Neural cell (in vitro differentiated cells): ENCODE results near the gene AZU1. TPM values are rescaled to one million over a fixed set of nuclear protein-coding genes. Genes with fewer than 3 reads are reported as not detected.

Source experiments
- H2AFZ ChIP-seq: fragments of 200-600, 300-800 bp; sonication (generic), shearing (Covaris generic); 2 replicates; pipeline ENCODE4 v1.6.0; 2014; ENCODE audit warnings: low read depth, mild to moderate bottlenecking, antibody characterized with exemption, low read length, moderate library complexity
- H3F3A ChIP-seq: fragments of 200-600 bp; shearing (Covaris generic); 2 replicates; pipeline ENCODE4 v1.6.1; 2016; ENCODE audit warnings: mild to moderate bottlenecking, moderate library complexity, mixed read lengths, antibody characterized with exemption, low read length; ENCODE audit not compliant: insufficient read depth, poor library complexity, severe bottlenecking
- H3K27ac ChIP-seq: fragments of 200-600, 300-800 bp; sonication (generic), shearing (Covaris generic); 2 replicates; pipeline ENCODE4 v1.5.1; 2014; ENCODE audit warnings: mild to moderate bottlenecking, low read length, moderate library complexity
- H3K27me3 ChIP-seq: fragments of 300-800, 200-600 bp; sonication (generic), shearing (Covaris generic); 2 replicates; pipeline ENCODE4 v1.6.0; 2014; ENCODE audit warnings: mild to moderate bottlenecking, low read depth, low read length, moderate library complexity; ENCODE audit not compliant: insufficient read depth
- H3K36me3 ChIP-seq: fragments of 300-800, 200-600 bp; sonication (generic), shearing (Covaris generic); 2 replicates; pipeline ENCODE4 v1.5.1; 2014; ENCODE audit warnings: mild to moderate bottlenecking, antibody characterized with exemption, low read length, moderate library complexity; ENCODE audit not compliant: insufficient read depth
- H3K4me2 ChIP-seq: fragments of 300-800, 200-600 bp; sonication (generic), shearing (Covaris generic); 2 replicates; pipeline ENCODE4 v1.6.0; 2014; ENCODE audit warnings: mild to moderate bottlenecking, low read length
- H3K4me3 ChIP-seq: fragments of 300-800, 200-600 bp; sonication (generic), shearing (Covaris generic); 2 replicates; pipeline ENCODE4 v1.5.1; 2014; ENCODE audit warnings: mild to moderate bottlenecking, low read length, moderate library complexity
- H3K79me2 ChIP-seq: fragments of 200-600 bp; shearing (Covaris generic); replicated peaks from 2 replicates; pipeline ENCODE4 v1.6.0; 2014; ENCODE audit warnings: mild to moderate bottlenecking, low read length, moderate library complexity; ENCODE audit not compliant: insufficient read depth
- H3K9ac ChIP-seq: fragments of 300-800, 200-600 bp; sonication (generic), shearing (Covaris generic); 2 replicates; pipeline ENCODE4 v1.6.1; 2016; ENCODE audit warnings: mild to moderate bottlenecking, low read length, mixed read lengths
- H3K9me2 ChIP-seq: fragments of 200-600 bp; shearing (Covaris generic); 2 replicates; pipeline ENCODE4 v1.6.1; 2016; ENCODE audit warnings: mild to moderate bottlenecking, low read length, mixed read lengths; ENCODE audit not compliant: insufficient read depth
- H3K9me3 ChIP-seq: fragments of 200-600, 300-800 bp; sonication (generic), shearing (Covaris generic); 2 replicates; pipeline ENCODE4 v1.6.1; 2016; ENCODE audit warnings: mild to moderate bottlenecking, mixed run types, low read length, moderate library complexity, mixed read lengths
- H4K20me1 ChIP-seq: fragments of 200-600 bp; shearing (Covaris generic); 2 replicates; pipeline ENCODE4 v1.6.1; 2016; ENCODE audit warnings: mild to moderate bottlenecking, mixed run types; ENCODE audit not compliant: insufficient read depth
- CTCF ChIP-seq: fragments of 450-650 bp; IDR thresholded peaks from 2 replicates; pipeline ENCODE4 v1.5.1; 2014; ENCODE audit warnings: antibody characterized with exemption, mild to moderate bottlenecking, moderate library complexity; ENCODE audit not compliant: poor library complexity, severe bottlenecking
- EP300 ChIP-seq: fragments of 450-650 bp; conservative IDR thresholded peaks from 2 replicates; pipeline ENCODE4 v1.6.1; 2014; ENCODE audit warnings: antibody characterized with exemption, mild to moderate bottlenecking, moderate library complexity; ENCODE audit not compliant: poor library complexity, severe bottlenecking
- EZH2 ChIP-seq: fragments of 200-600, 300-800 bp; shearing (Covaris generic), sonication (generic); IDR thresholded peaks from 2 replicates; pipeline ENCODE4 v1.6.1; 2014; ENCODE audit warnings: antibody characterized with exemption, low read length, borderline replicate concordance, mild to moderate bottlenecking; ENCODE audit not compliant: insufficient read depth, poor library complexity, severe bottlenecking
- MXI1 ChIP-seq: fragments of 450-650 bp; conservative IDR thresholded peaks from 2 replicates; pipeline ENCODE4 v1.6.1; 2014; ENCODE audit warnings: antibody characterized with exemption, mild to moderate bottlenecking; ENCODE audit not compliant: poor library complexity, severe bottlenecking
- POLR2AphosphoS5 ChIP-seq: IDR thresholded peaks from 2 replicates; pipeline ENCODE4 v1.6.1; 2012
- RAD21 ChIP-seq: fragments of 450-650 bp; conservative IDR thresholded peaks from 2 replicates; pipeline ENCODE4 v1.6.1; 2014; ENCODE audit warnings: antibody characterized with exemption, mild to moderate bottlenecking, moderate library complexity
- REST ChIP-seq: IDR thresholded peaks from 2 replicates; pipeline ENCODE4 v1.6.1; 2012; ENCODE audit warnings: borderline replicate concordance
- SMC3 ChIP-seq: fragments of 450-650 bp; conservative IDR thresholded peaks from 2 replicates; pipeline ENCODE4 v1.6.1; 2014; ENCODE audit warnings: antibody characterized with exemption, mild to moderate bottlenecking, moderate library complexity; ENCODE audit not compliant: poor library complexity
- TAF1 ChIP-seq: IDR thresholded peaks from 2 replicates; pipeline ENCODE4 v1.6.1; 2012; ENCODE audit warnings: low read depth
- polyA plus RNA-seq: library from polyadenylated mRNA; depleted of rRNA; stranded (reverse); fragments of >200 nt; gene quantifications from 2 replicates; pipeline ENCODE4 v1.2.3, GENCODE V29; 2014

The AZU1 gene
- polyA plus RNA-seq, 1 donor from 2014 or later, result 1.1 TPM

- Histone ChIP-seq H3K9me3 (no peaks in the 10 kb centered on the region), H4K20me1 (peaks cover 50% of the 10 kb centered on the region), H3K9me2 (no peaks in the 10 kb centered on the region), H3K27ac (peak overlapping the region; percentile 12), H3K4me2 (peak overlapping the region; percentile 76), H3K36me3 (no peaks in the 10 kb centered on the region), H3F3A (no peaks in the 10 kb centered on the region), H3K79me2 (peaks cover 62% of the 10 kb centered on the region), H3K4me3 (peak overlapping the region; percentile 80), H3K9ac (peak overlapping the region; percentile 83), H2AFZ (no peak overlapping the region), H3K27me3 (no peaks in the 10 kb centered on the region)
- TF ChIP-seq CTCF (peak; percentile 20), SMC3 (no peak)
Measured at GRCh38 chr19:799076-799881, 28.4 kb upstream of the AZU1 start.

GRCh38 chr19:800360-801029 lies 27.1 kb upstream of the AZU1 start:
- Histone ChIP-seq H4K20me1 (peaks cover 50% of the 10 kb centered on the region), H3K27ac (no peak overlapping the region)

More at GRCh38 chr19:800360-801029, 27.1 kb upstream of the AZU1 start:
- H3K4me2 ChIP-seq, result no peak overlapping the region
- no peak for TF ChIP-seq SMC3
- TF ChIP-seq CTCF, result no peak
- no peak for TF ChIP-seq MXI1
- TF ChIP-seq EP300, result no peak
- TF ChIP-seq RAD21, result no peak
- TF ChIP-seq EZH2, result no peak
- no peak for TF ChIP-seq POLR2AphosphoS5
- no peak for TF ChIP-seq TAF1
- no peak for TF ChIP-seq REST
- no peaks in the 10 kb centered on the region for H3K27me3 ChIP-seq
- peak overlapping the region; percentile 10 for H3K4me3 ChIP-seq
- no peak overlapping the region for H2AFZ ChIP-seq
- H3K9me3 ChIP-seq, result no peaks in the 10 kb centered on the region
- peaks cover 62% of the 10 kb centered on the region for H3K79me2 ChIP-seq
- no peaks in the 10 kb centered on the region for H3K36me3 ChIP-seq
- H3K9me2 ChIP-seq, result no peaks in the 10 kb centered on the region
- H3F3A ChIP-seq, result no peaks in the 10 kb centered on the region
- H3K9ac ChIP-seq, result no peak overlapping the region
